OCI-LY7 (cell line): Measurements from ENCODE around the gene TRIM33.

Experiments
- CTCF ChIP-seq: fragments of 200-600 bp; sonication (generic); conservative IDR thresholded peaks from 2 replicates; pipeline ENCODE4 v1.5.1; 2014; ENCODE audit warnings: mild to moderate bottlenecking, antibody characterized with exemption, low read length, moderate library complexity, mixed read lengths
- EZH2phosphoT487 ChIP-seq: fragments of 200-600 bp; sonication (generic); IDR thresholded peaks from 2 replicates; pipeline ENCODE4 v1.6.1; 2018; ENCODE audit warnings: low read depth, borderline replicate concordance, mild to moderate bottlenecking, mixed run types, antibody characterized with exemption, low read length, moderate library complexity, mixed read lengths

- TF ChIP-seq CTCF (no peak), EZH2phosphoT487 (no peak)
Measured at GRCh38 chr1:114441332-114441731, 69.7 kb downstream of the TRIM33 start.
